Measurements from ENCODE around the gene DCST2.

DNA sequence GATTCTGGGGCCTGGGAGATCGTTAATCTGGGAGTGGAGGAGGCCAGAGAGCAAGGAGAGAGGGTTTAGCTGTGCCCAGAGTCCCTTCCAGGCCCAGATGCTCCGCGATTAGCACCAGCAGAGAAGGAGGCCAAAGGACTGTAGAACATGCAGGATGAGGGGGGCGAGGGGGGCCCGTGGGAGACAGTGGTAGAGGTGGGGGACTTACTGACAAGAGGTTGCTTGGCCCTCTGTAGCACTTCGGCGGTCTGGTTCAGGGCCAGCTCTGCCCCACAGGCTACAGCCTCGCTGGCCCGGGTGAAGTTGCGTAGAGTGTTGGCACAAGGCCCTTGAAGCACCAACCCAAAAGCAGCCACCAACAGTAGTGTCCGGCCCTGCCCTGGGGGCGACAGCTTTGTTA, 695 bp downstream of the DCST2 start:
- TF ChIP-seq, protein P1, sequence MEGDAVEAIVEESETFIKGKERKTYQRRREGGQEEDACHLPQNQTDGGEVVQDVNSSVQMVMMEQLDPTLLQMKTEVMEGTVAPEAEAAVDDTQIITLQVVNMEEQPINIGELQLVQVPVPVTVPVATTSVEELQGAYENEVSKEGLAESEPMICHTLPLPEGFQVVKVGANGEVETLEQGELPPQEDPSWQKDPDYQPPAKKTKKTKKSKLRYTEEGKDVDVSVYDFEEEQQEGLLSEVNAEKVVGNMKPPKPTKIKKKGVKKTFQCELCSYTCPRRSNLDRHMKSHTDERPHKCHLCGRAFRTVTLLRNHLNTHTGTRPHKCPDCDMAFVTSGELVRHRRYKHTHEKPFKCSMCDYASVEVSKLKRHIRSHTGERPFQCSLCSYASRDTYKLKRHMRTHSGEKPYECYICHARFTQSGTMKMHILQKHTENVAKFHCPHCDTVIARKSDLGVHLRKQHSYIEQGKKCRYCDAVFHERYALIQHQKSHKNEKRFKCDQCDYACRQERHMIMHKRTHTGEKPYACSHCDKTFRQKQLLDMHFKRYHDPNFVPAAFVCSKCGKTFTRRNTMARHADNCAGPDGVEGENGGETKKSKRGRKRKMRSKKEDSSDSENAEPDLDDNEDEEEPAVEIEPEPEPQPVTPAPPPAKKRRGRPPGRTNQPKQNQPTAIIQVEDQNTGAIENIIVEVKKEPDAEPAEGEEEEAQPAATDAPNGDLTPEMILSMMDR (IDR thresholded peaks at IDR 0.05): no peak
- TF ChIP-seq POLR2A (IDR thresholded peaks at IDR 0.05) (no peak), POLR2AphosphoS5 (IDR thresholded peaks at IDR 0.05) (no peak), EP300 (IDR thresholded peaks at IDR 0.05) (no peak)

Measured in sigmoid colon (tissue), 4 donors.